ENCODE measurements around the gene CYP11A1. TPM values are rescaled to one million over a fixed set of nuclear protein-coding genes. Genes with fewer than 3 reads are reported as not detected.

Gene CYP11A1
- total and polyA plus RNA-seq, 9 donors, result 19.9 to 1,902 (median 32.3) TPM

- intact Hi-C loops (cut with DNase I), result no loop called here
- H3K9me3 ChIP-seq, result no peaks in the 10 kb centered on the region
These were observed 30.0 kb upstream of the CYP11A1 start for GRCh38 chr15:74397239-74398068.

GRCh38 chr15:74396445-74397238, 29.2 kb upstream of the CYP11A1 start:
- Histone ChIP-seq H3K4me3 (no peak overlapping the region), H3K9me3 (no peaks in the 10 kb centered on the region), H3K27ac (no peak overlapping the region), H3K36me3 (no peaks in the 10 kb centered on the region), H3K27me3 (no peaks in the 10 kb centered on the region), H3K4me1 (ENCODE audit: insufficient read depth) (no peaks in the 10 kb centered on the region)
- intact Hi-C loops (cut with DNase I), result no loop called here
- WGBS, 3 donors, result 63 to 70% (median 65%) methylated on average over 9 of the region's 9 CpGs
- DNase-seq, result no peak
- no peak for TF ChIP-seq EP300 (IDR thresholded peaks at IDR 0.05)
- TF ChIP-seq POLR2A (IDR thresholded peaks at IDR 0.05), result no peak
- TF ChIP-seq CTCF (IDR thresholded peaks at IDR 0.05), result no peak

More at GRCh38 chr15:74397239-74398068, 30.0 kb upstream of the CYP11A1 start:
- no peaks in the 10 kb centered on the region for H3K4me1 ChIP-seq (ENCODE audit: insufficient read depth)
- no peak for DNase-seq
- no peak overlapping the region for H3K4me3 ChIP-seq
- 90 to 96% (median 96%) methylated on average over 6 of the region's 6 CpGs for WGBS, 3 donors
- no peak for TF ChIP-seq EP300 (IDR thresholded peaks at IDR 0.05)
- no peak for TF ChIP-seq POLR2A (IDR thresholded peaks at IDR 0.05)
- TF ChIP-seq CTCF (IDR thresholded peaks at IDR 0.05), result no peak
- H3K27me3 ChIP-seq, result no peaks in the 10 kb centered on the region
- H3K27ac ChIP-seq, result no peak overlapping the region
- H3K36me3 ChIP-seq, result no peaks in the 10 kb centered on the region

- no peaks in the 10 kb centered on the region for H3K4me1 ChIP-seq (ENCODE audit: insufficient read depth)
- DNase-seq, result no peak
- H3K27ac ChIP-seq, result no peak overlapping the region
- TF ChIP-seq CTCF (IDR thresholded peaks at IDR 0.05) (no peak), POLR2A (IDR thresholded peaks at IDR 0.05) (no peak), EP300 (IDR thresholded peaks at IDR 0.05) (no peak)
- no peaks in the 10 kb centered on the region for H3K27me3 ChIP-seq
- H3K4me3 ChIP-seq, result no peak overlapping the region
- no peaks in the 10 kb centered on the region for H3K36me3 ChIP-seq
- no peaks in the 10 kb centered on the region for H3K9me3 ChIP-seq
- WGBS, 3 donors, result 85 to 92% (median 91%) methylated on average over 10 of the region's 10 CpGs
- intact Hi-C loops (cut with DNase I), result no loop called here
These were observed 28.6 kb upstream of the CYP11A1 start for GRCh38 chr15:74396146-74396438.

GRCh38 chr15:74395319-74396145, 28.1 kb upstream of the CYP11A1 start:
- no peak overlapping the region for H3K4me3 ChIP-seq
- 79 to 91% (median 85%) methylated on average over 16 to 17 of the region's 17 CpGs for WGBS, 3 donors
- intact Hi-C loops (cut with DNase I), result no loop called here
- no peaks in the 10 kb centered on the region for H3K4me1 ChIP-seq (ENCODE audit: insufficient read depth)
- TF ChIP-seq POLR2A (IDR thresholded peaks at IDR 0.05), result no peak
- TF ChIP-seq CTCF (IDR thresholded peaks at IDR 0.05), result no peak
- no peak for TF ChIP-seq EP300 (IDR thresholded peaks at IDR 0.05)
- no peak overlapping the region for H3K27ac ChIP-seq
- no peak for DNase-seq
- no peaks in the 10 kb centered on the region for H3K9me3 ChIP-seq
- no peaks in the 10 kb centered on the region for H3K27me3 ChIP-seq
- no peaks in the 10 kb centered on the region for H3K36me3 ChIP-seq
